ENCODE data around the gene SDHAF2.
A peak's percentile ranks its signal among the peaks of the same experiment; 100 is the strongest.

GRCh38 chr11:61429346-61429690 lies 606 bp upstream of the SDHAF2 start:
- TF ChIP-seq CTCF (IDR thresholded peaks at IDR 0.05; ENCODE audit: low read depth, low read length) (peak; percentile 21), POLR2A (IDR thresholded peaks at IDR 0.05; ENCODE audit: extremely low read depth, insufficient read length) (no peak), MAX (IDR thresholded peaks at IDR 0.05; ENCODE audit: low read depth, low read length) (peak; percentile 34)

Measured in NB4 (cell line).